Effector memory CD4-positive, alpha-beta T cell (primary cell): Measurements from ENCODE around the gene SUV39H1.
"Not testable (repeated sequence)": the region's sequence is repeated elsewhere in the genome, so short reads cannot be mapped to it uniquely, and the experiment has no call there.

Source experiments
- DNase-seq, 3 donors: peaks; one replicate each; pipeline ENCODE4 v3.0.0-alpha.2; 2020
- H3K27ac ChIP-seq: 2 replicates; pipeline ENCODE4 v1.7.0; 2013; ENCODE audit warnings: mild to moderate bottlenecking, low read length, moderate library complexity; ENCODE audit not compliant: insufficient read depth, poor library complexity, severe bottlenecking
- H3K27me3 ChIP-seq: replicated peaks from 2 replicates; pipeline ENCODE4 v1.7.0; 2013; ENCODE audit warnings: mild to moderate bottlenecking, low read length; ENCODE audit not compliant: insufficient read depth, control insufficient read depth, poor library complexity, severe bottlenecking
- H3K36me3 ChIP-seq: 2 replicates; pipeline ENCODE4 v1.7.0; 2013; ENCODE audit warnings: mild to moderate bottlenecking, low read length, moderate library complexity; ENCODE audit not compliant: control insufficient read depth, insufficient read depth
- H3K4me1 ChIP-seq: 2 replicates; pipeline ENCODE4 v1.7.0; 2013; ENCODE audit warnings: low read length, mild to moderate bottlenecking; ENCODE audit not compliant: control insufficient read depth, insufficient read depth, poor library complexity, severe bottlenecking
- H3K4me3 ChIP-seq: 2 replicates; pipeline ENCODE4 v1.7.0; 2013; ENCODE audit warnings: low read length, low read depth, mild to moderate bottlenecking; ENCODE audit not compliant: insufficient read depth, poor library complexity, severe bottlenecking
- H3K9me3 ChIP-seq: 2 replicates; pipeline ENCODE4 v1.7.0; 2013; ENCODE audit warnings: mild to moderate bottlenecking, low read length, moderate library complexity; ENCODE audit not compliant: control insufficient read depth

SUV39H1 gene

GRCh38 chrX:48667509-48667908, 29.0 kb upstream of the SUV39H1 start:
- no peak for DNase-seq
- no peaks in the 10 kb centered on the region for H3K36me3 ChIP-seq
- H3K4me3 ChIP-seq = no peak overlapping the region
- H3K27me3 ChIP-seq = no peaks in the 10 kb centered on the region
- H3K27ac ChIP-seq = no peak overlapping the region
- no peaks in the 10 kb centered on the region for H3K4me1 ChIP-seq
- no peaks in the 10 kb centered on the region for H3K9me3 ChIP-seq

GRCh38 chrX:48668187-48668586, 28.3 kb upstream of the SUV39H1 start:
- not testable (repeated sequence) for H3K4me3 ChIP-seq, H3K27me3 ChIP-seq, H3K4me1 ChIP-seq, H3K27ac ChIP-seq, DNase-seq, H3K9me3 ChIP-seq, H3K36me3 ChIP-seq

DNA sequence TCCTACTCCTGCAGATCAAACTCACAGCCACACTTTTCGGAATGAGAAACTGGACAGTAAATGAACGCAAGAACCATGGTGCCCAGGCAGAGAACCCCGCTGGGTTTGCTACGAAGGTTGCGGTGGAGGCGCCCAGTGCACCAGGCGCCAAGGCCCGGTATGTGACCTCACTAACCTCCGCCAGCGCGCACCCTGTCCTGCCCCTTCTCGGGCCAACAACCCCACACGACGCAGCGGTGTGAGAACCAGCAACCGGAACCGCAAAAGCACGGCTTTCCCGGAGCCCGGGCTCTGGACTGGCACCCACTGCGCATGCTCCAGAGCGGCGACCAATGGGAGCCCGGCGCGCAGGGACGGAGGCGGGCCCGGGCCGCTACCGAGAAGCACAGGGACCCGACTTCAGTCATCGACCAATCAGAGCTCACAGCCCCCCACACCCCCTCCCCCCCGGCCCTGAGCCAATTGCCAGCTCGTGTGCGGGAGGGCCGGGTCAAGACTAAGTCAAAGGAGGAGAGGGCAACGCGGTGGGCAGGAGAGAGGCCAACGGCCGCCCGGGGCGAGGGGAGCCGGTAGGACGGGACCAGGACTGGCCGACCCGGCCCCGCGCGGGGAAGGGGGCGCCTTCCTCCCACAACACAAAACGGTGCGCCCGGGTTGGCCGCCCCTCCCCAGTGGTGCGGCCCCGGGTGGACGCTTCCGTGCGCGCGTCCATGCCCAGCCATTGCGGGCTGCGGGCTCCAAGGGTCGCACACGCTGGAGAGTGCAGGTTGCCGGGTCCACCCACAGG, 20.2 kb upstream of the SUV39H1 start:
- Histone ChIP-seq H3K4me3 (peak overlapping the region; percentile 67), H3K4me1 (peaks cover 3% of the 10 kb centered on the region), H3K27me3 (no peaks in the 10 kb centered on the region), H3K9me3 (no peaks in the 10 kb centered on the region), H3K36me3 (no peaks in the 10 kb centered on the region), H3K27ac (peak overlapping the region; percentile 75)
- peak; percentile 84 to 86 (median 85) for DNase-seq

GRCh38 chrX:48676893-48677270, 19.7 kb upstream of the SUV39H1 start:
- Histone ChIP-seq H3K27ac (peak overlapping the region; percentile 75), H3K27me3 (no peaks in the 10 kb centered on the region), H3K9me3 (no peaks in the 10 kb centered on the region), H3K36me3 (no peaks in the 10 kb centered on the region), H3K4me3 (peak overlapping the region; percentile 67), H3K4me1 (peaks cover 3% of the 10 kb centered on the region)
- peak in 2 of 3 donors; percentile 4 to 6 for DNase-seq

DNA sequence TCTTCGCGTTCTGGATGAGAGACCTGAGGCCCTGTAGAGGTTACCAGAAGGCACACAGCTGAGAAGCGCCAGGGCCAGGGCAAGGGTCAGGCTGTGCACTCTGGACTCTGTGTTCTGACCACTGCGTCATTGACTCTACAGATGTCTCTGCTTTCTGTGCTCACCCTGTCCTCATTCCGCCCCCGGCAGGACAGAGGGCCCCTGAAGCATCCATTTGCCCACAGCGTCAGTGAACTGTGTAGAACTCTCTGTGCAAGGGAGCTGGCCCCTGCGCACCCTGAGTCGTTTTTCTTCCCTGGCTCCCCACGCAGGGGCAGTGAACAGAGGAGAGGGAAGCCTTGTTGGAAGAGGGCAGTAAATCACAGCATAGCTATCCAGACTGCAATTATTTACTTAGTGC, 19.0 kb upstream of the SUV39H1 start:
- Histone ChIP-seq H3K4me3 (no peak overlapping the region), H3K36me3 (no peaks in the 10 kb centered on the region), H3K4me1 (peaks cover 3% of the 10 kb centered on the region), H3K27ac (no peak overlapping the region), H3K9me3 (no peaks in the 10 kb centered on the region), H3K27me3 (no peaks in the 10 kb centered on the region)
- DNase-seq = no peak

DNA sequence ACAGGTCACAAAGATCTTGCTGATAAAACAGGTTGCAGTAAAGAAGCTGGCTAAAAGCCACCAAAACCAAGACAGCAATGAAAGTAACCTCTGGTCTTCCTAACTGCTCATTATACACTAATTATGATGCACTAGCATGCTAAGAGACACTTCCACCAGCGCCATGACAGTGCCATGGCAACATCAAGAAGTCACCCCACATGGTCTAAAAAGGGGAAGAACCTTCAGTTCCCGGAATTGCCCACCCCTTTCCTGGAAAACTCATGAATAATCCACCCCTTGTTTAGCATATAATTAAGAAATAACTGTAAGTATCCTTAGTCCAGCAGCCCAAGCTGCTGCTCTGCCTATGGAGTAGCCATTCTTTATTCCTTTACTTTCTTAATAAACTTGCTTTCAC, 16.1 kb upstream of the SUV39H1 start:
- H3K9me3 ChIP-seq, H3K36me3 ChIP-seq, H3K27ac ChIP-seq, H3K4me3 ChIP-seq, H3K27me3 ChIP-seq, DNase-seq: not testable (repeated sequence)
- H3K4me1 ChIP-seq = peaks cover 10% of the 10 kb centered on the region

DNA sequence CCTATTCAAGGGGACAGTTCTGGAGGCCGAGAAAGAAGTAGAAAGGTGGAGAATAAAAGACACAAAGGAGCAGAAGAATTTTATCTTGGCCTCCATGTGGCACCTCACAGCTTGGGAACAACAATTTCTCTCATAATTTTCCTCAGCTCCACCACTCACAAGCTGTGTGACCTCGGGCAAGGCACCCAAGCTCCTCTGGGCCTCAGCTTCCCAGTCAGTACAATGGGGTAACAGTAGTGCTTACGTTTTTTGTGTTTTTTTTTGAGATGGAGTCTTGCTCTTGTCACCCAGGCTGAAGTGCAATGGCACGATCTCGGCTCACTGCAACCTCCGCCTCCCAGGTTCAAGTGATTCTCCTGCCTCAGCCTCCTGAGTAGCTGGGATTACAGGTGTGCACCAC, 15.6 kb upstream of the SUV39H1 start:
- DNase-seq, H3K36me3 ChIP-seq, H3K27ac ChIP-seq, H3K9me3 ChIP-seq, H3K27me3 ChIP-seq, H3K4me3 ChIP-seq: not testable (repeated sequence)
- H3K4me1 ChIP-seq = peaks cover 13% of the 10 kb centered on the region

DNA sequence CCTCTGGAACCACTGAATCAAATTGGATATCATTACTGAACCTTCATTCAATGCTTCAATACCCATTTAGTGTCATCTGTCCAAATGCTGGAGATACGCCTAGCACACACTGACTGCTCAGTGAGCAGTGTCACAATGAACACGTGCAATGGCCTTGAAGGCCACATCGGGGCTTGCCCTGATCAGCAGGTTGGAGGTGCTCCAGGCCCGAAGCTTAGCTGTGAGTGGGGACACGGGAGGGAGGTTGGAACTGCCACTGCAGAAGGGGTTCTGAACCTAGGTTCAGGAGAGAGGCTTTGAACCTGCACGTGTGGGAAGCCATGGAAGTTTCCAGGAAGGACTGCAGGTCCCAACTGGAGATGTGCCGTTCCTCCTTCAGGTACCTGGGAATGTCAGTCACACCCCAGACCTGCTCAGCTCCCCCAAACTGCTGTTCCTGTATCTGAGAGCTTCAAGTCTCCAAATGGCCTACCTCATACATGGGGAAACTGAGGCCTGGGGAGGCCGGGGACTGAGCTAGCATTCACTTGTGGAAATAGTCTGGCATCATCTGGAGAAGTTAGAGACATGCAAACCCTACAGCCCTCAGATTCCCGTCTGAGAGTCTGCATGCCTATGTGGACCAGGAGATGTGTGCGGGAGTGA, 14.9 kb upstream of the SUV39H1 start:
- H3K36me3 ChIP-seq = peaks cover 10% of the 10 kb centered on the region
- H3K9me3 ChIP-seq = no peaks in the 10 kb centered on the region
- DNase-seq = no peak
- no peak overlapping the region for H3K4me3 ChIP-seq
- peaks cover 13% of the 10 kb centered on the region for H3K4me1 ChIP-seq
- no peak overlapping the region for H3K27ac ChIP-seq
- no peaks in the 10 kb centered on the region for H3K27me3 ChIP-seq

GRCh38 chrX:48682795-48683194, 13.7 kb upstream of the SUV39H1 start:
- H3K27ac ChIP-seq = peak overlapping the region; percentile 71
- H3K4me1 ChIP-seq = peaks cover 13% of the 10 kb centered on the region
- H3K4me3 ChIP-seq = not testable (repeated sequence)

DNA sequence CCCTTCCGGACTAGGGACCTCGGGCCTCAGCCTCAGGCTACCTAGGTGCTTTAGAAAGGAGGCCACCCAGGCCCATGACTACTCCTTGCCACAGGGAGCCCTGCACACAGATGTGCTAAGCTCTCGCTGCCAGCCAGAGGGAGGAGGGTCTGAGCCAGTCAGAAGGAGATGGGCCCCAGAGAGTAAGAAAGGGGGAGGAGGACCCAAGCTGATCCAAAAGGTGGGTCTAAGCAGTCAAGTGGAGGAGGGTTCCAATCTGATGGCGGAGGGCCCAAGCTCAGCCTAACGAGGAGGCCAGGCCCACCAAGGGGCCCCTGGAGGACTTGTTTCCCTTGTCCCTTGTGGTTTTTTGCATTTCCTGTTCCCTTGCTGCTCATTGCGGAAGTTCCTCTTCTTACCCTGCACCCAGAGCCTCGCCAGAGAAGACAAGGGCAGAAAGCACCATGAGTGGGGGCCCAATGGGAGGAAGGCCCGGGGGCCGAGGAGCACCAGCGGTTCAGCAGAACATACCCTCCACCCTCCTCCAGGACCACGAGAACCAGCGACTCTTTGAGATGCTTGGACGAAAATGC, 13.0 kb upstream of the SUV39H1 start, which contains the start of gene WAS:
TSS of gene WAS (plus strand) at position 389 of the 572 bp plus-strand sequence. CDS start at position 444, 55 bp downstream.
- Histone ChIP-seq H3K4me3 (peak within 1 kb of the TSS; percentile 65), H3K27ac (peak within 1 kb of the TSS; percentile 71), H3K4me1 (peaks cover 13% of the 10 kb centered on the region)

More at GRCh38 chrX:48682795-48683194, 13.7 kb upstream of the SUV39H1 start:
- H3K27me3 ChIP-seq, H3K9me3 ChIP-seq, DNase-seq: not testable (repeated sequence)
- peaks cover 20% of the 10 kb centered on the region for H3K36me3 ChIP-seq

More for the DNA sequence above, 13.0 kb upstream of the SUV39H1 start, which contains the start of gene WAS:
- peak; percentile 8 to 33 (median 27) for DNase-seq
- H3K9me3 ChIP-seq = no peaks in the 10 kb centered on the region
- H3K36me3 ChIP-seq = peaks cover 27% of the 10 kb centered on the region
- no peaks in the 10 kb centered on the region for H3K27me3 ChIP-seq
